CD8-positive, alpha-beta memory T cell (primary cell): ENCODE results near the gene NES. TPM values are rescaled to one million over a fixed set of nuclear protein-coding genes. Genes with fewer than 3 reads are reported as not detected.

Source experiments
- CTCF ChIA-PET: fragments of 350-600 bp; sonication (Branson Sonifier 250); formaldehyde crosslinking; loops from one replicate; lab custom pipeline; 2021; ENCODE audit warnings: antibody characterized with exemption; lab: Charles Lee
- POLR2A ChIA-PET: fragments of 350-600 bp; sonication (Branson Sonifier 250); formaldehyde crosslinking; loops from one replicate; lab custom pipeline; 2021; ENCODE audit warnings: antibody characterized with exemption; lab: Charles Lee
- DNase-seq, 5 donors: peaks; one replicate each; pipeline versions ENCODE4 v3.0.0 to v3.0.0-alpha.2; 2020 to 2022; ENCODE audit warnings: mixed read lengths in 1 of 5
- H3K27ac ChIP-seq: one replicate; pipeline ENCODE4 v1.7.0; 2013; ENCODE audit warnings: low read depth, mild to moderate bottlenecking, low read length, moderate library complexity
- H3K27me3 ChIP-seq: 2 replicates; pipeline ENCODE4 v1.7.0; 2013; ENCODE audit warnings: low read length, mild to moderate bottlenecking; ENCODE audit not compliant: insufficient read depth, poor library complexity, severe bottlenecking
- H3K36me3 ChIP-seq: 2 replicates; pipeline ENCODE4 v1.7.0; 2013; ENCODE audit warnings: mild to moderate bottlenecking, low read length, moderate library complexity; ENCODE audit not compliant: insufficient read depth
- H3K4me1 ChIP-seq: 2 replicates; pipeline ENCODE4 v1.7.0; 2013; ENCODE audit warnings: mild to moderate bottlenecking, low read length, moderate library complexity; ENCODE audit not compliant: insufficient read depth
- H3K4me3 ChIP-seq: 2 replicates; pipeline ENCODE4 v1.7.0; 2013; ENCODE audit warnings: mild to moderate bottlenecking, low read length
- H3K9me3 ChIP-seq: 2 replicates; pipeline ENCODE4 v1.7.0; 2013; ENCODE audit warnings: mild to moderate bottlenecking, low read length
- H3K27ac Mint-ChIP-seq, 8 donors: one replicate each; pipeline ENCODE4 v1.8.0; 2020 to 2021; ENCODE audit warnings: mixed read lengths in 8 of 8, mild to moderate bottlenecking in 6 of 8, inconsistent platforms in 3 of 8, moderate library complexity in 3 of 8
- H3K27me3 Mint-ChIP-seq, 2 donors: one replicate each; pipeline ENCODE4 v1.8.0; 2020 to 2021; ENCODE audit warnings: mixed read lengths in 2 of 2, mild to moderate bottlenecking in 1 of 2, moderate library complexity in 1 of 2
- H3K36me3 Mint-ChIP-seq, 3 donors: one replicate each; pipeline ENCODE4 v1.8.0; 2020 to 2021; ENCODE audit warnings: mixed read lengths in 3 of 3, inconsistent platforms in 1 of 3, mild to moderate bottlenecking in 1 of 3
- H3K4me1 Mint-ChIP-seq, 3 donors: one replicate each; pipeline ENCODE4 v1.8.0; 2020 to 2021; ENCODE audit warnings: mixed read lengths in 3 of 3, inconsistent platforms in 1 of 3, mild to moderate bottlenecking in 1 of 3
- H3K4me3 Mint-ChIP-seq, 7 donors: one replicate each; pipeline ENCODE4 v1.8.0; 2020 to 2021; ENCODE audit warnings: mixed read lengths in 7 of 7, mild to moderate bottlenecking in 6 of 7, moderate library complexity in 4 of 7, inconsistent platforms in 2 of 7
- H3K9me3 Mint-ChIP-seq, 5 donors: one replicate each; pipeline ENCODE4 v1.8.0; 2020 to 2022; ENCODE audit warnings: mixed read lengths in 5 of 5, mild to moderate bottlenecking in 3 of 5, moderate library complexity in 2 of 5, inconsistent platforms in 1 of 5
- polyA plus RNA-seq: library from polyadenylated mRNA; unstranded; fragments of 300-500 nt; fragmentation: Illumina TruSeq; gene quantifications from one replicate; pipeline ENCODE4 v1.2.3, GENCODE V29; 2021
- total RNA-seq, 2 experiments: library from RNA; stranded (reverse); gene quantifications; one replicate each; pipeline ENCODE4 v1.2.3, GENCODE V29; 2021

The NES gene
- total and polyA plus RNA-seq, 3 experiments from 2014 or later, result not detected

GRCh38 chr1:156706657-156707416 lies 29.6 kb upstream of the NES start:
- peak overlapping the region; percentile 92 for H3K4me3 ChIP-seq
- H3K36me3 ChIP-seq, result no peaks in the 10 kb centered on the region
- Mint-ChIP-seq H3K4me3 (peak overlapping the region; percentile 86 to 95 (median 88)), H3K4me1 (peaks cover 22 to 38% (median 26%) of the 10 kb centered on the region in 3 donors), H3K27ac (peak overlapping the region; percentile 61 to 89 (median 82)), H3K36me3 (no peaks in the 10 kb centered on the region), H3K27me3 (peaks cover 5 to 9% of the 10 kb centered on the region in 2 donors), H3K9me3 (no peaks in the 10 kb centered on the region)
- DNase-seq, result peak in 3 of 5 donors; percentile 6 to 50 (median 11)
- ChIA-PET POLR2A (interaction anchor here (1.4 kb wide), 1 partner anchor 22 kb away, joined by 4 read pairs; the partner anchor contains the start of genes ISG20L2 and METTL25B), CTCF (interaction anchor here (0.6 to 9.1 kb wide), 17 partner anchors 9 to 199 kb away, joined by 3 to 120 read pairs (median 4); partner anchors contain the start of genes ISG20L2, METTL25B, NES and NTRK1)
- no peaks in the 10 kb centered on the region for H3K9me3 ChIP-seq
- no peak overlapping the region for H3K27ac ChIP-seq
- H3K27me3 ChIP-seq, result peaks cover 9% of the 10 kb centered on the region
- H3K4me1 ChIP-seq, result peaks cover 30% of the 10 kb centered on the region

GRCh38 chr1:156705918-156706656 lies 28.9 kb upstream of the NES start:
- H3K9me3 ChIP-seq, result no peaks in the 10 kb centered on the region
- H3K27ac Mint-ChIP-seq, result peak overlapping the region; percentile 54 to 96 (median 84)
- H3K4me1 Mint-ChIP-seq, result peaks cover 22 to 38% (median 26%) of the 10 kb centered on the region in 3 donors
- H3K27me3 Mint-ChIP-seq, result peaks cover 5 to 13% of the 10 kb centered on the region in 2 donors
- H3K4me1 ChIP-seq, result peaks cover 30% of the 10 kb centered on the region
- no peaks in the 10 kb centered on the region for H3K36me3 Mint-ChIP-seq
- peak overlapping the region; percentile 86 to 95 (median 88) for H3K4me3 Mint-ChIP-seq
- H3K27ac ChIP-seq, result peak overlapping the region; percentile 43
- CTCF ChIA-PET, result interaction anchor here (0.6 to 9.1 kb wide), 16 partner anchors 10 to 198 kb away, joined by 3 to 120 read pairs (median 4); partner anchors contain the start of genes ISG20L2, METTL25B, NES and NTRK1
- peak overlapping the region; percentile 92 for H3K4me3 ChIP-seq
- POLR2A ChIA-PET, result interaction anchor here (1.2 to 1.5 kb wide), 3 partner anchors 20 to 45 kb away, joined by 4 read pairs; partner anchors contain the start of genes HDGF, ISG20L2 and METTL25B
- H3K27me3 ChIP-seq, result peaks cover 9% of the 10 kb centered on the region
- no peaks in the 10 kb centered on the region for H3K36me3 ChIP-seq
- H3K9me3 Mint-ChIP-seq, result no peaks in the 10 kb centered on the region
- DNase-seq, result peak; percentile 62 to 79 (median 67)

DNA sequence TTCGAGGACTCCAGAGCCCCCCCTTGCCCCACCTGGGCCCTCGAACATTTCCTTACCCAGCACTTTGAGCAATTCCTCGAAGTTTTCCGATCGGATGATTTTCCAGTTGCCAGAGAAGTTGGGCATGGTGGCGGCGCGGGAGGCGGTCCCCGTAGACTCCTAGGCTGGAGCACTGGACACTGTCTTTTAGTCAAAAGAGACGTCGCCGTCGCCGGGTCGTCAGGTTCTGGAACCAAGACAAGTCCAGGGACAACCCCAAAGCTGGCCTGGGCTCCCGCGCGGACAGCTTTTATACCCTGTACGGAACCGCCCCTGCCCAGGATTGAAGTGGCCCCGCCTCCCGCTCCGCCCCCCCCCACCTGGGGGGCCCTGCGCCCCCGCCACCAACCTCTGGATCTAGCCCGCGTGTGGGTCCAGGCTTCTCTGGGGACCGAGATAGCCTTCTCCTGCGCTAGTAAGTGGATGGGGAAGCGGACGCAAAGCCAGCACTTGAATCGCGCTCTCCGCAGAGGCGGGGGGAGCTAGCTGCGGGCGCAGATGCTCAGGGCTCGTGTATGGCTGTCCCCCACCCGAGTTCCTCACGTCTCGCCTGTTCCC lies 28.2 kb upstream of the NES start, which contains the start of gene CRABP2:
CRABP2 (minus strand) TSS at position 263 of the 597 bp plus-strand sequence; CDS start at position 126, 137 bp downstream.
- Histone ChIP-seq H3K4me1 (peaks cover 30% of the 10 kb centered on the region), H3K4me3 (peak within 1 kb of the TSS; percentile 92), H3K36me3 (no peaks in the 10 kb centered on the region), H3K27me3 (peaks cover 9% of the 10 kb centered on the region), H3K9me3 (no peaks in the 10 kb centered on the region), H3K27ac (peak within 1 kb of the TSS; percentile 43)
- no peaks in the 10 kb centered on the region for H3K36me3 Mint-ChIP-seq
- POLR2A ChIA-PET, result interaction anchor here (1.2 to 1.5 kb wide), 3 partner anchors 21 to 46 kb away, joined by 4 read pairs; partner anchors contain the start of genes HDGF, ISG20L2 and METTL25B
- DNase-seq, result peak in 2 of 5 donors; percentile 14 to 15
- peaks cover 22 to 38% (median 26%) of the 10 kb centered on the region in 3 donors for H3K4me1 Mint-ChIP-seq
- peak within 1 kb of the TSS; percentile 54 to 96 (median 84) for H3K27ac Mint-ChIP-seq
- CTCF ChIA-PET, result interaction anchor here (0.7 to 9.1 kb wide), 12 partner anchors 10 to 155 kb away, joined by 3 to 120 read pairs (median 6); partner anchors contain the start of genes ISG20L2, METTL25B, NES and NTRK1
- H3K9me3 Mint-ChIP-seq, result no peaks in the 10 kb centered on the region
- peaks cover 5 to 18% of the 10 kb centered on the region in 2 donors for H3K27me3 Mint-ChIP-seq
- H3K4me3 Mint-ChIP-seq, result peak within 1 kb of the TSS; percentile 86 to 95 (median 88)

- no peaks in the 10 kb centered on the region for H3K36me3 ChIP-seq
- Mint-ChIP-seq H3K4me1 (peaks cover 22 to 38% (median 26%) of the 10 kb centered on the region in 3 donors), H3K36me3 (peaks cover 0 to under 1% (median 0%) of the 10 kb centered on the region in 3 donors), H3K27ac (peak overlapping the region in 2 of 8 donors; percentile 47 to 66), H3K9me3 (no peaks in the 10 kb centered on the region), H3K4me3 (peak overlapping the region; percentile 86 to 95 (median 88)), H3K27me3 (peaks cover 5 to 19% of the 10 kb centered on the region in 2 donors)
- H3K9me3 ChIP-seq, result no peaks in the 10 kb centered on the region
- no peak overlapping the region for H3K27ac ChIP-seq
- peaks cover 30% of the 10 kb centered on the region for H3K4me1 ChIP-seq
- ChIA-PET CTCF (interaction anchor here (1.8 to 9.1 kb wide), 6 partner anchors 10 to 47 kb away, joined by 6 to 120 read pairs (median 14); partner anchors contain the start of genes ISG20L2, METTL25B and NES), POLR2A (interaction anchor here (1.5 kb wide), 1 partner anchor 47 kb away, joined by 4 read pairs; the partner anchor contains the start of gene HDGF)
- peak in 1 of 5 donors; percentile 13 for DNase-seq
- peak overlapping the region; percentile 92 for H3K4me3 ChIP-seq
- H3K27me3 ChIP-seq, result peaks cover 9% of the 10 kb centered on the region
Observed at GRCh38 chr1:156704930-156705320, 27.7 kb upstream of the NES start.

- Histone ChIP-seq H3K36me3 (no peaks in the 10 kb centered on the region), H3K4me1 (peaks cover 30% of the 10 kb centered on the region), H3K27me3 (peaks cover 9% of the 10 kb centered on the region), H3K9me3 (no peaks in the 10 kb centered on the region), H3K27ac (no peak overlapping the region), H3K4me3 (no peak overlapping the region)
- no peak for DNase-seq
- peaks cover 7 to 24% of the 10 kb centered on the region in 2 donors for H3K27me3 Mint-ChIP-seq
- ChIA-PET POLR2A (no interaction called here), CTCF (interaction anchor here (1.8 to 9.1 kb wide), 3 partner anchors 11 to 23 kb away, joined by 6 to 120 read pairs (median 86); partner anchors contain the start of genes ISG20L2 and METTL25B)
- H3K4me1 Mint-ChIP-seq, result peaks cover 22 to 38% (median 26%) of the 10 kb centered on the region in 3 donors
- H3K27ac Mint-ChIP-seq, result no peak overlapping the region
- peaks cover 0 to 5% (median 0%) of the 10 kb centered on the region in 3 donors for H3K36me3 Mint-ChIP-seq
- H3K9me3 Mint-ChIP-seq, result no peaks in the 10 kb centered on the region
- H3K4me3 Mint-ChIP-seq, result peak overlapping the region; percentile 43 to 90 (median 54)
Observed at GRCh38 chr1:156704166-156704711, 27.0 kb upstream of the NES start.

GRCh38 chr1:156703741-156704140 lies 26.5 kb upstream of the NES start:
- Histone ChIP-seq H3K27ac (no peak overlapping the region), H3K36me3 (no peaks in the 10 kb centered on the region), H3K4me1 (peaks cover 30% of the 10 kb centered on the region), H3K9me3 (no peaks in the 10 kb centered on the region), H3K27me3 (peaks cover 9% of the 10 kb centered on the region), H3K4me3 (no peak overlapping the region)
- H3K9me3 Mint-ChIP-seq, result no peaks in the 10 kb centered on the region
- H3K4me1 Mint-ChIP-seq, result peaks cover 22 to 38% (median 26%) of the 10 kb centered on the region in 3 donors
- DNase-seq, result no peak
- CTCF ChIA-PET, result interaction anchor here (1.8 to 9.1 kb wide), 3 partner anchors 12 to 24 kb away, joined by 6 to 120 read pairs (median 86); partner anchors contain the start of genes ISG20L2 and METTL25B
- H3K27ac Mint-ChIP-seq, result no peak overlapping the region
- peaks cover 8 to 29% of the 10 kb centered on the region in 2 donors for H3K27me3 Mint-ChIP-seq
- H3K4me3 Mint-ChIP-seq, result peak overlapping the region in 6 of 7 donors; percentile 23 to 90 (median 48)
- H3K36me3 Mint-ChIP-seq, result peaks cover 0 to 5% (median 0%) of the 10 kb centered on the region in 3 donors
- POLR2A ChIA-PET, result interaction anchor here (0.6 kb wide), 1 partner anchor 117 kb away, joined by 3 read pairs; no protein-coding TSS in a partner anchor
